ENCODE results near the gene PFKM.

GRCh38 chr12:48180857-48181495, 61.8 kb downstream of the PFKM start:
- TF ChIP-seq CTCF (IDR thresholded peaks at IDR 0.05; ENCODE audit: insufficient read depth, low read length): no peak
- no peak for TF ChIP-seq POLR2AphosphoS5 (IDR thresholded peaks at IDR 0.05; ENCODE audit: low read depth)
- TF ChIP-seq GABPA (IDR thresholded peaks at IDR 0.05; ENCODE audit: low read depth): no peak
- no peak for TF ChIP-seq SPI1 (IDR thresholded peaks at IDR 0.05; ENCODE audit: borderline replicate concordance, low read depth)
- TF ChIP-seq REST (IDR thresholded peaks at IDR 0.05; ENCODE audit: insufficient replicate concordance, low read depth): no peak
